H9 (cell line): Measurements from ENCODE around the gene ULBP3. TPM values are rescaled to one million over a fixed set of nuclear protein-coding genes. Genes with fewer than 3 reads are reported as not detected.

Source experiments
- DNase-seq: peaks from one replicate; pipeline ENCODE4 v3.0.0-alpha.2; 2017
- H2AFZ ChIP-seq: one replicate; pipeline ENCODE4 v1.6.1; 2013; ENCODE audit warnings: mild to moderate bottlenecking, low read length, control low read depth, moderate library complexity
- H2AK5ac ChIP-seq: 2 replicates; pipeline ENCODE4 v1.6.1; 2013; ENCODE audit warnings: low read length, control low read depth, mixed read lengths; ENCODE audit not compliant: insufficient read length
- H2BK120ac ChIP-seq: one replicate; pipeline ENCODE4 v1.6.1; 2013; ENCODE audit warnings: low read depth, mild to moderate bottlenecking, low read length, control low read depth, inconsistent platforms; ENCODE audit not compliant: poor library complexity, severe bottlenecking
- H2BK12ac ChIP-seq: 2 replicates; pipeline ENCODE4 v1.6.1; 2013; ENCODE audit warnings: low read length, control low read depth, mixed read lengths, low read depth; ENCODE audit not compliant: insufficient read length
- H2BK15ac ChIP-seq: 2 replicates; pipeline ENCODE4 v1.6.1; 2013; ENCODE audit warnings: low read depth, low read length, control low read depth
- H2BK20ac ChIP-seq: one replicate; pipeline ENCODE4 v1.6.1; 2013; ENCODE audit warnings: low read depth, mild to moderate bottlenecking, low read length, control low read depth, inconsistent platforms; ENCODE audit not compliant: poor library complexity, severe bottlenecking
- H2BK5ac ChIP-seq: 2 replicates; pipeline ENCODE4 v1.6.1; 2013; ENCODE audit warnings: low read length, control low read depth, mixed read lengths; ENCODE audit not compliant: insufficient read length
- H3K14ac ChIP-seq: 2 replicates; pipeline ENCODE4 v1.6.1; 2013; ENCODE audit warnings: low read length, control low read depth; ENCODE audit not compliant: insufficient read depth
- H3K18ac ChIP-seq: 2 replicates; pipeline ENCODE4 v1.6.1; 2013; ENCODE audit warnings: low read depth, mild to moderate bottlenecking, mixed read lengths, low read length, control low read depth; ENCODE audit not compliant: insufficient read length
- H3K23ac ChIP-seq: 2 replicates; pipeline ENCODE4 v1.6.1; 2013; ENCODE audit warnings: low read length, control low read depth, mixed read lengths, low read depth; ENCODE audit not compliant: insufficient read length
- H3K23me2 ChIP-seq: 2 replicates; pipeline ENCODE4 v1.6.1; 2013; ENCODE audit warnings: low read depth, mild to moderate bottlenecking, mixed read lengths, low read length, control low read depth; ENCODE audit not compliant: insufficient read length, poor library complexity, severe bottlenecking
- H3K27ac ChIP-seq: 2 replicates; pipeline ENCODE4 v1.5.1; 2013; ENCODE audit warnings: low read length, control low read depth, mixed read lengths, low read depth; ENCODE audit not compliant: insufficient read length
- H3K27me3 ChIP-seq: 2 replicates; pipeline ENCODE4 v1.6.1; 2013; ENCODE audit warnings: low read length, control low read depth, inconsistent platforms; ENCODE audit not compliant: insufficient read depth
- H3K4ac ChIP-seq: 2 replicates; pipeline ENCODE4 v1.6.1; 2013; ENCODE audit warnings: low read depth, mild to moderate bottlenecking, control low read depth, inconsistent platforms, low read length, moderate library complexity
- H3K4me1 ChIP-seq: 2 replicates; pipeline ENCODE4 v1.6.1; 2013; ENCODE audit warnings: low read length, control low read depth, inconsistent platforms; ENCODE audit not compliant: insufficient read depth
- H3K4me2 ChIP-seq: 2 replicates; pipeline ENCODE4 v1.6.1; 2013; ENCODE audit warnings: low read length, control low read depth, mixed read lengths; ENCODE audit not compliant: insufficient read length, insufficient read depth
- H3K56ac ChIP-seq: 2 replicates; pipeline ENCODE4 v1.6.1; 2013; ENCODE audit warnings: low read depth, mild to moderate bottlenecking, mixed read lengths, low read length, control low read depth; ENCODE audit not compliant: insufficient read length
- H3K79me1 ChIP-seq: 2 replicates; pipeline ENCODE4 v1.6.1; 2013; ENCODE audit warnings: low read depth, mild to moderate bottlenecking, moderate library complexity, low read length, control low read depth, inconsistent platforms; ENCODE audit not compliant: insufficient read depth, poor library complexity, severe bottlenecking
- H3K79me2 ChIP-seq: 2 replicates; pipeline ENCODE4 v1.6.1; 2013; ENCODE audit warnings: low read length, control low read depth, inconsistent platforms; ENCODE audit not compliant: insufficient read depth
- H3K9ac ChIP-seq: 2 replicates; pipeline ENCODE4 v1.6.1; 2013; ENCODE audit warnings: low read length, control low read depth, mixed read lengths; ENCODE audit not compliant: insufficient read length; ENCODE audit errors: extremely low read depth
- H3K9me3 ChIP-seq: one replicate; pipeline ENCODE4 v1.6.1; 2013; ENCODE audit warnings: low read depth, low read length, inconsistent platforms; ENCODE audit not compliant: control insufficient read depth
- H3T11ph ChIP-seq: one replicate; pipeline ENCODE4 v1.6.1; 2013; ENCODE audit warnings: mild to moderate bottlenecking, low read length, control low read depth, inconsistent platforms
- H4K20me1 ChIP-seq: one replicate; pipeline ENCODE4 v1.6.1; 2013; ENCODE audit not compliant: control insufficient read depth, insufficient read length, insufficient read depth
- H4K5ac ChIP-seq: 2 replicates; pipeline ENCODE4 v1.6.1; 2013; ENCODE audit warnings: low read depth, mild to moderate bottlenecking, mixed read lengths, low read length, control low read depth; ENCODE audit not compliant: insufficient read length
- H4K8ac ChIP-seq: replicated peaks from 2 replicates; pipeline ENCODE4 v1.6.1; 2013; ENCODE audit warnings: low read length, control low read depth, mixed read lengths, low read depth; ENCODE audit not compliant: insufficient read length
- H4K91ac ChIP-seq: 2 replicates; pipeline ENCODE4 v1.6.1; 2013; ENCODE audit warnings: low read depth, mild to moderate bottlenecking, moderate library complexity, mixed read lengths, low read length, control low read depth; ENCODE audit not compliant: insufficient read length
- H3K27ac Mint-ChIP-seq, 3 experiments: 2 replicates in 2 of 3; 3 replicates in 1 of 3; pipeline ENCODE4 v1.8.0; 2020 to 2021; ENCODE audit warnings: mixed read lengths in 3 of 3, mild to moderate bottlenecking in 1 of 3, moderate library complexity in 1 of 3
- H3K27me3 Mint-ChIP-seq: 2 replicates; pipeline ENCODE4 v1.8.0; 2021; ENCODE audit warnings: low read depth, mild to moderate bottlenecking, moderate library complexity, mixed read lengths
- H3K36me3 Mint-ChIP-seq, 3 experiments: 2 replicates in 2 of 3; 3 replicates in 1 of 3; pipeline ENCODE4 v1.8.0; 2020 to 2021; ENCODE audit warnings: low read depth in 3 of 3, mixed read lengths in 3 of 3; ENCODE audit not compliant: insufficient read depth in 1 of 3
- H3K4me1 Mint-ChIP-seq, 2 experiments: 2 replicates each; pipeline ENCODE4 v1.8.0; 2020; ENCODE audit warnings: mixed read lengths in 2 of 2
- H3K4me3 Mint-ChIP-seq, 2 experiments: 2 replicates in 1 of 2; 3 replicates in 1 of 2; pipeline ENCODE4 v1.8.0; 2020 to 2021; ENCODE audit warnings: mild to moderate bottlenecking in 2 of 2, mixed read lengths in 2 of 2, moderate library complexity in 1 of 2
- H3K9me3 Mint-ChIP-seq, 2 experiments: 2 replicates in 1 of 2; 3 replicates in 1 of 2; pipeline ENCODE4 v1.8.0; 2020; ENCODE audit warnings: mild to moderate bottlenecking in 2 of 2, mixed read lengths in 2 of 2, moderate library complexity in 1 of 2
- CTCF ChIP-seq: fragments of 200-600 bp; sonication (generic); conservative IDR thresholded peaks from 3 replicates; pipeline ENCODE4 v1.8.0; 2021; ENCODE audit warnings: antibody characterized with exemption, mild to moderate bottlenecking
- WGBS: extraction: QIAGEN DNeasy Blood & Tissue Kit; methylation state at CpG from one replicate; pipeline ENCODE4 v1.1.7; 2013; ENCODE audit warnings: missing lambda C conversion rate, low lambda C conversion rate, mixed read lengths; ENCODE audit not compliant: insufficient read length; ENCODE audit errors: extremely low coverage; 5-methylcytosine and 5-hydroxymethylcytosine counted together
- total RNA-seq: library from RNA; stranded (reverse); gene quantifications from 2 replicates; pipeline ENCODE4 v1.2.1, GENCODE V29; 2021

The ULBP3 gene
- total RNA-seq, 1 experiment from 2014 or later = 5.8 TPM

GRCh38 chr6:150048099-150048498 is 20.8 kb downstream of the ULBP3 start:
- no peak overlapping the region for H3K27ac Mint-ChIP-seq
- WGBS = no CpG with 5 or more reads among the region's 4 CpGs

More at GRCh38 chr6:150048099-150048498, 20.8 kb downstream of the ULBP3 start:
- Histone ChIP-seq H2BK120ac (no peak overlapping the region), H3K23ac (no peak overlapping the region), H2AFZ (no peak overlapping the region), H2BK20ac (no peak overlapping the region), H3K9ac (no peak overlapping the region), H2BK12ac (no peak overlapping the region), H3K23me2 (no peaks in the 10 kb centered on the region), H2BK5ac (no peak overlapping the region), H4K91ac (no peak overlapping the region), H3K27ac (no peak overlapping the region), H3K4ac (no peak overlapping the region), H3K9me3 (no peaks in the 10 kb centered on the region), H3K18ac (no peak overlapping the region), H2BK15ac (no peak overlapping the region), H4K8ac (no peak overlapping the region), H3K79me2 (no peaks in the 10 kb centered on the region), H4K5ac (no peak overlapping the region), H3K56ac (no peak overlapping the region), H2AK5ac (no peak overlapping the region), H4K20me1 (no peaks in the 10 kb centered on the region), H3K27me3 (no peaks in the 10 kb centered on the region; the same call in 1 of the 2 replicates), H3K79me1 (no peaks in the 10 kb centered on the region), H3K14ac (no peak overlapping the region), H3K4me1 (no peaks in the 10 kb centered on the region), H3T11ph (no peak overlapping the region), H3K4me2 (no peak overlapping the region)
- no peak overlapping the region for H3K4me3 Mint-ChIP-seq
- peaks cover 12 to 14% of the 10 kb centered on the region in 2 experiments for H3K9me3 Mint-ChIP-seq
- peaks cover 0 to 3% (median 0%) of the 10 kb centered on the region in 3 experiments; a peak in 2 of 7 replicates for H3K36me3 Mint-ChIP-seq
- peaks cover 55% of the 10 kb centered on the region for H3K27me3 Mint-ChIP-seq
- no peak for TF ChIP-seq CTCF
- DNase-seq = no peak
- H3K4me1 Mint-ChIP-seq = no peaks in the 10 kb centered on the region
